ENCODE results near the gene FGF14.

FGF14 gene

GRCh38 chr13:101698400-101698799, 703.4 kb downstream of the FGF14 start:
- no peak overlapping the region for H2BK120ac ChIP-seq (ENCODE audit: insufficient read depth, low read length, poor library complexity)
- no CpG with 5 or more reads among the region's 2 CpGs for WGBS (ENCODE audit: extremely low coverage, insufficient coverage, insufficient read length)
- no peak overlapping the region for H2AK5ac ChIP-seq (ENCODE audit: low read length)
- no peaks in the 10 kb centered on the region for H3K36me3 ChIP-seq (ENCODE audit: control insufficient read depth in 1 of 2, insufficient read depth in 2 of 2, low read length in 2 of 2)
- H3K18ac ChIP-seq (ENCODE audit: low read length): no peak overlapping the region
- no peak overlapping the region for H4K12ac ChIP-seq (ENCODE audit: low read depth, low read length)
- H3K9me3 ChIP-seq (ENCODE audit: insufficient read depth, low read depth, low read length): no peaks in the 10 kb centered on the region
- no peaks in the 10 kb centered on the region for H3K27me3 ChIP-seq (ENCODE audit: insufficient read depth, low read length)
- H4K91ac ChIP-seq (ENCODE audit: low read depth, low read length): no peak overlapping the region
- H3K23ac ChIP-seq (ENCODE audit: low read length): no peak overlapping the region
- no peak overlapping the region for H3K4me2 ChIP-seq (ENCODE audit: low read length)
- no peak overlapping the region for H3K9ac ChIP-seq (ENCODE audit: low read length)
- H3K4me1 ChIP-seq (ENCODE audit: control insufficient read depth in 1 of 2, insufficient read depth in 2 of 2, low read length in 2 of 2): no peaks in the 10 kb centered on the region
- H4K8ac ChIP-seq (ENCODE audit: low read depth, low read length): no peak overlapping the region
- no peaks in the 10 kb centered on the region for H3K79me2 ChIP-seq (ENCODE audit: control insufficient read depth, insufficient read depth, low read length, poor library complexity)
- no peak overlapping the region for H3K4ac ChIP-seq (ENCODE audit: low read depth, low read length)
- no peak overlapping the region for H3K27ac ChIP-seq (ENCODE audit: low read depth, low read length)
- H2AFZ ChIP-seq (ENCODE audit: insufficient read depth, low read length, poor library complexity): no peak overlapping the region
- no peak for DNase-seq
- no peaks in the 10 kb centered on the region for H3K79me1 ChIP-seq (ENCODE audit: low read length)
- H3K4me3 ChIP-seq (ENCODE audit: low read depth, low read length): no peak overlapping the region
- H2BK12ac ChIP-seq (ENCODE audit: low read length): no peak overlapping the region
- no peak overlapping the region for H3K14ac ChIP-seq (ENCODE audit: low read length)
- no peak overlapping the region for H2BK5ac ChIP-seq (ENCODE audit: low read depth, low read length, poor library complexity)

DNA sequence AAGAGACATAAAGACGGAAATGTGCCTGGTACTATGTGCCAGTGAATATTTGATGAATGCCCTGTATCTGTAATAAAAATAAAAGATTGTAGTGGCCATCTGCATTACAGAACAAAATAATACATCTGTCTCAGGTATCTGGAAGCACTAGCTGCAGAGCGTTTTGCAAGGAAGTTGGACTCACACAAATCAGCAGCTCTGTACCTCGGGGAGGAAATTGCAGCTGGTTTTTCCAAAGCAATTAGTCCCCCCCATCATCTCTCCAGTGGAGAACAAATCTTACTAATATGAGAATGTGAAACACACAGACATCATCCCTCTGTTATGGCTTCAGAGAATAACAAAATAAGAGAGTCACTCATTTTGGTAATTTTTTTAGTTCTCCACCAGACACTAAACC, 704.1 kb downstream of the FGF14 start:
- H3K27ac ChIP-seq (ENCODE audit: low read depth, low read length): no peak overlapping the region
- H3K14ac ChIP-seq (ENCODE audit: low read length): no peak overlapping the region
- H4K91ac ChIP-seq (ENCODE audit: low read depth, low read length): no peak overlapping the region
- no peak overlapping the region for H3K18ac ChIP-seq (ENCODE audit: low read length)
- no peak overlapping the region for H2AFZ ChIP-seq (ENCODE audit: insufficient read depth, low read length, poor library complexity)
- no peak overlapping the region for H2BK120ac ChIP-seq (ENCODE audit: insufficient read depth, low read length, poor library complexity)
- H4K8ac ChIP-seq (ENCODE audit: low read depth, low read length): no peak overlapping the region
- H2BK12ac ChIP-seq (ENCODE audit: low read length): no peak overlapping the region
- no peak overlapping the region for H4K12ac ChIP-seq (ENCODE audit: low read depth, low read length)
- no peaks in the 10 kb centered on the region for H3K9me3 ChIP-seq (ENCODE audit: insufficient read depth, low read depth, low read length)
- no peak overlapping the region for H3K4ac ChIP-seq (ENCODE audit: low read depth, low read length)
- H3K36me3 ChIP-seq (ENCODE audit: control insufficient read depth in 1 of 2, insufficient read depth in 2 of 2, low read length in 2 of 2): no peaks in the 10 kb centered on the region
- no peak overlapping the region for H3K4me3 ChIP-seq (ENCODE audit: low read depth, low read length)
- DNase-seq: no peak
- no peak overlapping the region for H3K4me2 ChIP-seq (ENCODE audit: low read length)
- no peaks in the 10 kb centered on the region for H3K79me1 ChIP-seq (ENCODE audit: low read length)
- H3K4me1 ChIP-seq (ENCODE audit: control insufficient read depth in 1 of 2, insufficient read depth in 2 of 2, low read length in 2 of 2): no peaks in the 10 kb centered on the region
- no peak overlapping the region for H3K9ac ChIP-seq (ENCODE audit: low read length)
- no peaks in the 10 kb centered on the region for H3K27me3 ChIP-seq (ENCODE audit: insufficient read depth, low read length)
- no peak overlapping the region for H2AK5ac ChIP-seq (ENCODE audit: low read length)
- H3K79me2 ChIP-seq (ENCODE audit: control insufficient read depth, insufficient read depth, low read length, poor library complexity): no peaks in the 10 kb centered on the region
- no CpG with 5 or more reads among the region's 3 CpGs for WGBS (ENCODE audit: extremely low coverage, insufficient coverage, insufficient read length)
- no peak overlapping the region for H3K23ac ChIP-seq (ENCODE audit: low read length)
- no peak overlapping the region for H2BK5ac ChIP-seq (ENCODE audit: low read depth, low read length, poor library complexity)

GRCh38 chr13:101695870-101696516, 705.9 kb downstream of the FGF14 start:
- H3K14ac ChIP-seq (ENCODE audit: low read length): no peak overlapping the region
- H3K4me3 ChIP-seq (ENCODE audit: low read depth, low read length): no peak overlapping the region
- no peak overlapping the region for H3K4ac ChIP-seq (ENCODE audit: low read depth, low read length)
- no peak overlapping the region for H2BK5ac ChIP-seq (ENCODE audit: low read depth, low read length, poor library complexity)
- no peak overlapping the region for H3K23ac ChIP-seq (ENCODE audit: low read length)
- H4K8ac ChIP-seq (ENCODE audit: low read depth, low read length): no peak overlapping the region
- no peak overlapping the region for H2AK5ac ChIP-seq (ENCODE audit: low read length)
- no peaks in the 10 kb centered on the region for H3K79me2 ChIP-seq (ENCODE audit: control insufficient read depth, insufficient read depth, low read length, poor library complexity)
- no peaks in the 10 kb centered on the region for H3K9me3 ChIP-seq (ENCODE audit: insufficient read depth, low read depth, low read length)
- DNase-seq: no peak
- no peak overlapping the region for H3K9ac ChIP-seq (ENCODE audit: low read length)
- no peak overlapping the region for H2BK12ac ChIP-seq (ENCODE audit: low read length)
- H3K4me2 ChIP-seq (ENCODE audit: low read length): no peak overlapping the region
- H2BK120ac ChIP-seq (ENCODE audit: insufficient read depth, low read length, poor library complexity): no peak overlapping the region
- no CpG with 5 or more reads among the region's 4 CpGs for WGBS (ENCODE audit: extremely low coverage, insufficient coverage, insufficient read length)
- no peaks in the 10 kb centered on the region for H3K27me3 ChIP-seq (ENCODE audit: insufficient read depth, low read length)
- no peak overlapping the region for H3K18ac ChIP-seq (ENCODE audit: low read length)
- H3K79me1 ChIP-seq (ENCODE audit: low read length): no peaks in the 10 kb centered on the region
- H3K4me1 ChIP-seq (ENCODE audit: control insufficient read depth in 1 of 2, insufficient read depth in 2 of 2, low read length in 2 of 2): no peaks in the 10 kb centered on the region
- no peaks in the 10 kb centered on the region for H3K36me3 ChIP-seq (ENCODE audit: control insufficient read depth in 1 of 2, insufficient read depth in 2 of 2, low read length in 2 of 2)
- H2AFZ ChIP-seq (ENCODE audit: insufficient read depth, low read length, poor library complexity): no peak overlapping the region
- no peak overlapping the region for H4K12ac ChIP-seq (ENCODE audit: low read depth, low read length)
- no peak overlapping the region for H4K91ac ChIP-seq (ENCODE audit: low read depth, low read length)
- H3K27ac ChIP-seq (ENCODE audit: low read depth, low read length): no peak overlapping the region

- Histone ChIP-seq H3K79me2 (ENCODE audit: control insufficient read depth, insufficient read depth, low read length, poor library complexity) (no peaks in the 10 kb centered on the region), H2BK5ac (ENCODE audit: low read depth, low read length, poor library complexity) (no peak overlapping the region), H3K9ac (ENCODE audit: low read length) (no peak overlapping the region), H3K27ac (ENCODE audit: low read depth, low read length) (no peak overlapping the region), H3K4me2 (ENCODE audit: low read length) (no peak overlapping the region), H3K23ac (ENCODE audit: low read length) (no peak overlapping the region), H3K4me3 (ENCODE audit: low read depth, low read length) (no peak overlapping the region), H2BK12ac (ENCODE audit: low read length) (no peak overlapping the region), H4K91ac (ENCODE audit: low read depth, low read length) (no peak overlapping the region), H3K4ac (ENCODE audit: low read depth, low read length) (no peak overlapping the region), H3K79me1 (ENCODE audit: low read length) (no peaks in the 10 kb centered on the region), H3K9me3 (ENCODE audit: insufficient read depth, low read depth, low read length) (no peaks in the 10 kb centered on the region), H4K8ac (ENCODE audit: low read depth, low read length) (no peak overlapping the region), H3K36me3 (ENCODE audit: control insufficient read depth in 1 of 2, insufficient read depth in 2 of 2, low read length in 2 of 2) (no peaks in the 10 kb centered on the region), H2BK120ac (ENCODE audit: insufficient read depth, low read length, poor library complexity) (no peak overlapping the region), H3K4me1 (ENCODE audit: control insufficient read depth in 1 of 2, insufficient read depth in 2 of 2, low read length in 2 of 2) (no peaks in the 10 kb centered on the region), H3K27me3 (ENCODE audit: insufficient read depth, low read length) (no peaks in the 10 kb centered on the region), H3K14ac (ENCODE audit: low read length) (no peak overlapping the region), H2AK5ac (ENCODE audit: low read length) (no peak overlapping the region), H2AFZ (ENCODE audit: insufficient read depth, low read length, poor library complexity) (no peak overlapping the region), H3K18ac (ENCODE audit: low read length) (no peak overlapping the region), H4K12ac (ENCODE audit: low read depth, low read length) (no peak overlapping the region)
- no CpG with 5 or more reads among the region's 3 CpGs for WGBS (ENCODE audit: extremely low coverage, insufficient coverage, insufficient read length)
- peak; percentile 12 to 22 for DNase-seq
Measured at GRCh38 chr13:101691341-101691860, 710.4 kb downstream of the FGF14 start.
